NCI-H2196 treated with DMSO at 0.1 percent for 48 hours (cell line): Measurements from ENCODE around the gene TMEM89.

ENCODE experiments used
- DNase-seq: peaks from one replicate; lab custom pipeline; 2025; ENCODE audit not compliant: unreplicated experiment; lab: John Stamatoyannopoulos, UW

TMEM89 gene

GRCh38 chr3:48619541-48620524 lies 1.7 kb downstream of the TMEM89 start:
- DNase-seq = no peak

GRCh38 chr3:48617559-48617958 lies 4.0 kb downstream of the TMEM89 start:
- no peak for DNase-seq

- DNase-seq = no peak
Measured at GRCh38 chr3:48614044-48614443, 7.5 kb downstream of the TMEM89 start.

- no peak for DNase-seq
Measured at GRCh38 chr3:48612309-48612708, 9.3 kb downstream of the TMEM89 start.

GRCh38 chr3:48609088-48610005 lies 12.2 kb downstream of the TMEM89 start, which contains the start of gene UQCRC1:
Gene UQCRC1, minus strand, starts transcription at chr3:48609646. Its CDS starts 26 bp downstream, at chr3:48609620.
- DNase-seq = peak; percentile 52

GRCh38 chr3:48607519-48607918 lies 14.1 kb downstream of the TMEM89 start:
- no peak for DNase-seq

GRCh38 chr3:48601622-48601994 lies 20.0 kb downstream of the TMEM89 start:
- DNase-seq = no peak

- no peak for DNase-seq
Measured at GRCh38 chr3:48600711-48601621, 20.6 kb downstream of the TMEM89 start.

GRCh38 chr3:48599509-48600285 lies 21.9 kb downstream of the TMEM89 start:
- DNase-seq = no peak

- DNase-seq = no peak
Measured at GRCh38 chr3:48599077-48599501, 22.5 kb downstream of the TMEM89 start.

- no peak for DNase-seq
Measured at GRCh38 chr3:48598323-48599076, 23.1 kb downstream of the TMEM89 start.

GRCh38 chr3:48597408-48597800 lies 24.2 kb downstream of the TMEM89 start:
- no peak for DNase-seq

- DNase-seq = no peak
Measured at GRCh38 chr3:48596676-48597407, 24.7 kb downstream of the TMEM89 start.

- DNase-seq = no peak
Measured at GRCh38 chr3:48596157-48596556, 25.4 kb downstream of the TMEM89 start.

GRCh38 chr3:48595526-48596121 lies 25.9 kb downstream of the TMEM89 start:
- no peak for DNase-seq

- no peak for DNase-seq
Measured at GRCh38 chr3:48595075-48595525, 26.5 kb downstream of the TMEM89 start, which contains the start of gene COL7A1. Gene COL7A1, minus strand, starts transcription at chr3:48595329. Its CDS starts 170 bp downstream, at chr3:48595159.

GRCh38 chr3:48594417-48595049 lies 27.0 kb downstream of the TMEM89 start:
- no peak for DNase-seq
